ENCODE measurements around the gene EID2B. TPM values are rescaled to one million over a fixed set of nuclear protein-coding genes. Genes with fewer than 3 reads are reported as not detected.

The EID2B gene
- polyA plus RNA-seq, 1 of the 3 experiments (the other 2 are of a cell fraction): 6.5 TPM

DNA sequence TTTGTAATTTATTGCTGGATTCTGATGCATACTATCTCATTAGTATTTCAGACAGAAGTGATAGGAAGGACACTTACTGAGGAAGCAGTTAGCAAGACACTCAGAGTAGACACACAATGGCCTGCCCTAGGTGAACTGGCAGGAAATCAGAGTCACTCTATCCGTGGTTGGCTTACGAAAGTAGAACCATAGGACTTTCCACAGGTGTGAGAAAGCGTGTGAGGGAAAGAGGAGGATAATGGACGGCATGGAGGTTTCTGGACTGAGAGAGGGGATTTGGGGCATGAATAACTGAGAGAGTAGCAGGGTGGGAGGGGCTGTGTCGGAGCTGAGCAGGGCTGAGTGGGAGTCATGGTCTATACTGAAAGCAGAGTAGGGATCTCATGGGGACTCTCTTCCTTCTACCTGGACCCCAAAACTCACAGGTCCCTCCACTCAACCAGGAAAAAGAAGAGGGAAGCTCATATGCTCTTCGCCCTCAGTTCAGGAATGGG lies 26.0 kb upstream of the EID2B start:
- Histone ChIP-seq H3K27me3 (ENCODE audit: insufficient read depth) (no peaks in the 10 kb centered on the region; the same call in 1 of the 2 replicates), H3K4me3 (ENCODE audit: low read depth in 2 of 2, low read length in 1 of 2) (no peak overlapping the region), H3K79me2 (ENCODE audit: insufficient read depth) (no peaks in the 10 kb centered on the region), H3K9ac (no peak overlapping the region), H3K4me2 (peak overlapping the region; percentile 48; the same call in 1 of the 2 replicates), H3K27ac (ENCODE audit: low read depth in 2 of 2, low read length in 1 of 2) (no peak overlapping the region), H3K9me2 (no peaks in the 10 kb centered on the region), H3K36me3 (replicated peaks in 1 of 2; ENCODE audit: control insufficient read depth in 1 of 2, insufficient read depth in 2 of 2, low read length in 1 of 2) (no peaks in the 10 kb centered on the region), H3K9me3 (no peaks in the 10 kb centered on the region), H4K20me1 (ENCODE audit: insufficient read depth) (no peaks in the 10 kb centered on the region), H3F3A (replicated peaks; ENCODE audit: insufficient read depth) (no peaks in the 10 kb centered on the region), H2AFZ (ENCODE audit: low read depth) (no peak overlapping the region), H3K4me1 (ENCODE audit: control insufficient read depth in 1 of 2, insufficient read depth in 2 of 2, low read depth in 1 of 2, low read length in 1 of 2) (peaks cover 0 to 3% of the 10 kb centered on the region in 2 experiments; a peak in 1 of 4 replicates)
- POLR2A ChIA-PET: no interaction called here
- CTCF ChIA-PET: no interaction called here
- 52% methylated on average over 6 of the region's 6 CpGs for WGBS (ENCODE audit: low lambda C conversion rate)
- DNase-seq: no peak
- no peak for TF ChIP-seq EZH2phosphoT487 (IDR thresholded peaks at IDR 0.05; ENCODE audit: borderline replicate concordance, low read depth)
- TF ChIP-seq POLR2AphosphoS5 (IDR thresholded peaks at IDR 0.05; ENCODE audit: low read depth, low read length): no peak
- no peak for TF ChIP-seq RFX5 (IDR thresholded peaks at IDR 0.05; ENCODE audit: low read length)
- no peak for TF ChIP-seq FOXJ3 (CRISPR knock-in tag; IDR thresholded peaks at IDR 0.05)
- TF ChIP-seq, protein P1, sequence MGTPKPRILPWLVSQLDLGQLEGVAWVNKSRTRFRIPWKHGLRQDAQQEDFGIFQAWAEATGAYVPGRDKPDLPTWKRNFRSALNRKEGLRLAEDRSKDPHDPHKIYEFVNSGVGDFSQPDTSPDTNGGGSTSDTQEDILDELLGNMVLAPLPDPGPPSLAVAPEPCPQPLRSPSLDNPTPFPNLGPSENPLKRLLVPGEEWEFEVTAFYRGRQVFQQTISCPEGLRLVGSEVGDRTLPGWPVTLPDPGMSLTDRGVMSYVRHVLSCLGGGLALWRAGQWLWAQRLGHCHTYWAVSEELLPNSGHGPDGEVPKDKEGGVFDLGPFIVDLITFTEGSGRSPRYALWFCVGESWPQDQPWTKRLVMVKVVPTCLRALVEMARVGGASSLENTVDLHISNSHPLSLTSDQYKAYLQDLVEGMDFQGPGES (IDR thresholded peaks at IDR 0.05; ENCODE audit: low read depth, low read length): no peak
- TF ChIP-seq SMC3 (IDR thresholded peaks at IDR 0.05; ENCODE audit: low read depth, low read length): no peak
- TF ChIP-seq ELF1 (IDR thresholded peaks at IDR 0.05): no peak
- no peak for TF ChIP-seq TAF1 (IDR thresholded peaks at IDR 0.05; ENCODE audit: borderline replicate concordance, low read depth, low read length)
- no peak for TF ChIP-seq FOSL2 (IDR thresholded peaks at IDR 0.05; ENCODE audit: borderline replicate concordance, low read depth)
- TF ChIP-seq TCF12 (IDR thresholded peaks at IDR 0.05): no peak
- TF ChIP-seq, protein P2, sequence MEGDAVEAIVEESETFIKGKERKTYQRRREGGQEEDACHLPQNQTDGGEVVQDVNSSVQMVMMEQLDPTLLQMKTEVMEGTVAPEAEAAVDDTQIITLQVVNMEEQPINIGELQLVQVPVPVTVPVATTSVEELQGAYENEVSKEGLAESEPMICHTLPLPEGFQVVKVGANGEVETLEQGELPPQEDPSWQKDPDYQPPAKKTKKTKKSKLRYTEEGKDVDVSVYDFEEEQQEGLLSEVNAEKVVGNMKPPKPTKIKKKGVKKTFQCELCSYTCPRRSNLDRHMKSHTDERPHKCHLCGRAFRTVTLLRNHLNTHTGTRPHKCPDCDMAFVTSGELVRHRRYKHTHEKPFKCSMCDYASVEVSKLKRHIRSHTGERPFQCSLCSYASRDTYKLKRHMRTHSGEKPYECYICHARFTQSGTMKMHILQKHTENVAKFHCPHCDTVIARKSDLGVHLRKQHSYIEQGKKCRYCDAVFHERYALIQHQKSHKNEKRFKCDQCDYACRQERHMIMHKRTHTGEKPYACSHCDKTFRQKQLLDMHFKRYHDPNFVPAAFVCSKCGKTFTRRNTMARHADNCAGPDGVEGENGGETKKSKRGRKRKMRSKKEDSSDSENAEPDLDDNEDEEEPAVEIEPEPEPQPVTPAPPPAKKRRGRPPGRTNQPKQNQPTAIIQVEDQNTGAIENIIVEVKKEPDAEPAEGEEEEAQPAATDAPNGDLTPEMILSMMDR (IDR thresholded peaks at IDR 0.05): no peak
- TF ChIP-seq RXRA (IDR thresholded peaks at IDR 0.05; ENCODE audit: borderline replicate concordance, low read depth): no peak
- no peak for TF ChIP-seq CHD2 (IDR thresholded peaks at IDR 0.05; ENCODE audit: low read length, partially characterized antibody)
- TF ChIP-seq, protein P3, sequence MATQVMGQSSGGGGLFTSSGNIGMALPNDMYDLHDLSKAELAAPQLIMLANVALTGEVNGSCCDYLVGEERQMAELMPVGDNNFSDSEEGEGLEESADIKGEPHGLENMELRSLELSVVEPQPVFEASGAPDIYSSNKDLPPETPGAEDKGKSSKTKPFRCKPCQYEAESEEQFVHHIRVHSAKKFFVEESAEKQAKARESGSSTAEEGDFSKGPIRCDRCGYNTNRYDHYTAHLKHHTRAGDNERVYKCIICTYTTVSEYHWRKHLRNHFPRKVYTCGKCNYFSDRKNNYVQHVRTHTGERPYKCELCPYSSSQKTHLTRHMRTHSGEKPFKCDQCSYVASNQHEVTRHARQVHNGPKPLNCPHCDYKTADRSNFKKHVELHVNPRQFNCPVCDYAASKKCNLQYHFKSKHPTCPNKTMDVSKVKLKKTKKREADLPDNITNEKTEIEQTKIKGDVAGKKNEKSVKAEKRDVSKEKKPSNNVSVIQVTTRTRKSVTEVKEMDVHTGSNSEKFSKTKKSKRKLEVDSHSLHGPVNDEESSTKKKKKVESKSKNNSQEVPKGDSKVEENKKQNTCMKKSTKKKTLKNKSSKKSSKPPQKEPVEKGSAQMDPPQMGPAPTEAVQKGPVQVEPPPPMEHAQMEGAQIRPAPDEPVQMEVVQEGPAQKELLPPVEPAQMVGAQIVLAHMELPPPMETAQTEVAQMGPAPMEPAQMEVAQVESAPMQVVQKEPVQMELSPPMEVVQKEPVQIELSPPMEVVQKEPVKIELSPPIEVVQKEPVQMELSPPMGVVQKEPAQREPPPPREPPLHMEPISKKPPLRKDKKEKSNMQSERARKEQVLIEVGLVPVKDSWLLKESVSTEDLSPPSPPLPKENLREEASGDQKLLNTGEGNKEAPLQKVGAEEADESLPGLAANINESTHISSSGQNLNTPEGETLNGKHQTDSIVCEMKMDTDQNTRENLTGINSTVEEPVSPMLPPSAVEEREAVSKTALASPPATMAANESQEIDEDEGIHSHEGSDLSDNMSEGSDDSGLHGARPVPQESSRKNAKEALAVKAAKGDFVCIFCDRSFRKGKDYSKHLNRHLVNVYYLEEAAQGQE (IDR thresholded peaks at IDR 0.05; ENCODE audit: low read depth, low read length): no peak
- TF ChIP-seq, protein P4, sequence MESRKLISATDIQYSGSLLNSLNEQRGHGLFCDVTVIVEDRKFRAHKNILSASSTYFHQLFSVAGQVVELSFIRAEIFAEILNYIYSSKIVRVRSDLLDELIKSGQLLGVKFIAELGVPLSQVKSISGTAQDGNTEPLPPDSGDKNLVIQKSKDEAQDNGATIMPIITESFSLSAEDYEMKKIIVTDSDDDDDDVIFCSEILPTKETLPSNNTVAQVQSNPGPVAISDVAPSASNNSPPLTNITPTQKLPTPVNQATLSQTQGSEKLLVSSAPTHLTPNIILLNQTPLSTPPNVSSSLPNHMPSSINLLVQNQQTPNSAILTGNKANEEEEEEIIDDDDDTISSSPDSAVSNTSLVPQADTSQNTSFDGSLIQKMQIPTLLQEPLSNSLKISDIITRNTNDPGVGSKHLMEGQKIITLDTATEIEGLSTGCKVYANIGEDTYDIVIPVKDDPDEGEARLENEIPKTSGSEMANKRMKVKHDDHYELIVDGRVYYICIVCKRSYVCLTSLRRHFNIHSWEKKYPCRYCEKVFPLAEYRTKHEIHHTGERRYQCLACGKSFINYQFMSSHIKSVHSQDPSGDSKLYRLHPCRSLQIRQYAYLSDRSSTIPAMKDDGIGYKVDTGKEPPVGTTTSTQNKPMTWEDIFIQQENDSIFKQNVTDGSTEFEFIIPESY (IDR thresholded peaks at IDR 0.05; ENCODE audit: borderline replicate concordance, low read depth): no peak
- TF ChIP-seq, protein P5, sequence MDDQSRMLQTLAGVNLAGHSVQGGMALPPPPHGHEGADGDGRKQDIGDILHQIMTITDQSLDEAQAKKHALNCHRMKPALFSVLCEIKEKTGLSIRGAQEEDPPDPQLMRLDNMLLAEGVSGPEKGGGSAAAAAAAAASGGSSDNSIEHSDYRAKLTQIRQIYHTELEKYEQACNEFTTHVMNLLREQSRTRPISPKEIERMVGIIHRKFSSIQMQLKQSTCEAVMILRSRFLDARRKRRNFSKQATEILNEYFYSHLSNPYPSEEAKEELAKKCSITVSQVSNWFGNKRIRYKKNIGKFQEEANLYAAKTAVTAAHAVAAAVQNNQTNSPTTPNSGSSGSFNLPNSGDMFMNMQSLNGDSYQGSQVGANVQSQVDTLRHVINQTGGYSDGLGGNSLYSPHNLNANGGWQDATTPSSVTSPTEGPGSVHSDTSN (IDR thresholded peaks at IDR 0.05): no peak
- TF ChIP-seq GABPA (IDR thresholded peaks at IDR 0.05; ENCODE audit: low read depth): no peak
- no peak for TF ChIP-seq RAD21 (IDR thresholded peaks at IDR 0.05; ENCODE audit: low read length)
- TF ChIP-seq NFIC (IDR thresholded peaks at IDR 0.05; ENCODE audit: borderline replicate concordance): no peak
- no peak for TF ChIP-seq MEF2A (IDR thresholded peaks at IDR 0.05; ENCODE audit: borderline replicate concordance, low read depth)
